Raji (cell line): ENCODE results near the gene MAGEA11.

Source experiments
- POLR2A ChIP-seq: IDR thresholded peaks from 2 replicates; pipeline ENCODE4 v1.6.1; 2011; ENCODE audit warnings: low read depth, low read length, control low read depth; ENCODE audit not compliant: insufficient read depth

Gene MAGEA11

DNA sequence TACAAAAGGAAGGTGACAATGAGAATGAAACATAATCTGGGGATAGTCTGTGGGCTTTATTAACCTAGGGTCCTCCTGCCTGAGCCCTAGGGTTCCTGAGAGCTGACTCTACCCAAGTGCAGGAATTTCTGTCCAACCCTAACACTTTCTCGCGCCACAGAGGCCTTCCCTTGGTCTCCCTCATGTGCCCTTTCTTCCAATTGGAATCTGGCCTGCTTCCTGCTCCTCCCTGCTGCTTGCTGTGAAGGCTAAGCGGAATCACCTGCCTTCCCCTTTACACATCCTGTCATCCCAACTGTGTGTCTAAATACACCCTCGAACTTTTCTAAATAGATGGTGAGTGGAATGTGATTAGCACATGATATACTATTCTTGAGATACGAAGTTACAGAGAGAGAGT lies 5.9 kb downstream of the MAGEA11 start:
- no peak for TF ChIP-seq POLR2A

DNA sequence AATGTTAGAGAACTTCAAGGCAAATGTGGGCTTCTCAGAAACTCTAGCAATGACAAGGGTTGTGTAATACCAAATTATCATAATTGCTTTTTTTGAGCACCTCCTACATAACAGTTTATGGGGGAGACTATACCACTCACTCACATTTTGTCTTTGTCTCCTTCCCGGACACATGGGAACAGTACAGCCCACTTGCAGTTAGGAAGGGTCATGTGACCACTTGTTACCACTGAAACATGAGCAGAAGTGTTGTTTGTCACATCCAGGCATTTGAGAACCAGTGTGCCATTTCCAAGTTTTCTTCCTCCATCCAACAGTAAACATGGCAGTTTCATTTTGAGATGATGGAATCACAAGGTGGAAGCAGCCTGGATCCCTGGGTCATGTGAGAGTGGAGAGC lies 6.9 kb downstream of the MAGEA11 start:
- no peak for TF ChIP-seq POLR2A

DNA sequence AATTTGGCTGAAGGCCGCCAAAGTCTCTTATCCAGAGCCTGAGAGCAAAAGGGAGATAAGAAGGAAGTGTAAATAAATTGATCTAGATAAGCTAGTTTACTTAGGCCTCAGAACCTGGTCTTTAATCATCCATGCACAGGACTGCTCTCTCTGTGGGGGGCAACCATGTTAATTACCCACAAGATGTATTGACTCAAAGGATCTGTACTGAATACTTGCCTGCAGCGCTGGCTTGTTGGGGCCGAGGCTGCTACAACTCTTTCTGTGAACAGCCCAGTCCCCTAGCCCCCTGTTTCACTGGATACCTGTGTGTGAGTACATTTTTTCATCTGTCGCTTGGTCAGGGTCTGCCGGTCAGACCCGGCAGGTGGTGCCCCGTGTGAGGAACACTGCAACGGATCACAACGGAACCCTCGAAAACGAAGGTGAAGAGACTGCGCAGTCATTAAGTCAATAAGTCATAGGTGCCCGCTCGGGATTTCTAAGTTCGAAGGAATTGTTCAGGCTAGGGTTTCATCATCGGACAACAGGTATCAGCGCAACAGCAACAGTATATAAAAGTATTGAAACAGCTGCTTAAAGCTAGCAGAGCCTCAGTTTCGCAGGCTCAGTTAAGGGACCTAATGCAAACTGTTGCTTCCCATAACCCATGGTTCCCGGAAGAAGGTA lies 8.3 kb downstream of the MAGEA11 start:
- no peak for TF ChIP-seq POLR2A

DNA sequence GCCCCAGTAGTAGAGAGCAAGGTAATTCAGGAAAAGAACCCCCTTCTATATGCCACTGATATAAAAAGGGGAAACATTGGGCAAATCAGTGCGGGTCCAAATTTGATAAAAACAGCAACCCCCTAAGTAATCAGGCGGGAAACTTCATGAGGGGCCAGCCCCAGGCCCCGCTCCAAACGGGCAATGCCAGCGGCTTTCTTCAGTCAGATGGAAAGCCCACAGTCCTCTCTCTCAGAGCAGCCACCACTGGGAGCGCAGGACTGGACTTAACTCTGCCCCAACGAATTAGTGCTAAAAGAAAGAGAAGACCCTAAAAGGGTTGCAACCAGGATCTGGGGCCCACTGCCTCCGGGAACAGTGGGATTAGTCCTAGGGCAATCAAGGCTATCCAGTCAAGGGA lies 9.9 kb downstream of the MAGEA11 start:
- no peak for TF ChIP-seq POLR2A

DNA sequence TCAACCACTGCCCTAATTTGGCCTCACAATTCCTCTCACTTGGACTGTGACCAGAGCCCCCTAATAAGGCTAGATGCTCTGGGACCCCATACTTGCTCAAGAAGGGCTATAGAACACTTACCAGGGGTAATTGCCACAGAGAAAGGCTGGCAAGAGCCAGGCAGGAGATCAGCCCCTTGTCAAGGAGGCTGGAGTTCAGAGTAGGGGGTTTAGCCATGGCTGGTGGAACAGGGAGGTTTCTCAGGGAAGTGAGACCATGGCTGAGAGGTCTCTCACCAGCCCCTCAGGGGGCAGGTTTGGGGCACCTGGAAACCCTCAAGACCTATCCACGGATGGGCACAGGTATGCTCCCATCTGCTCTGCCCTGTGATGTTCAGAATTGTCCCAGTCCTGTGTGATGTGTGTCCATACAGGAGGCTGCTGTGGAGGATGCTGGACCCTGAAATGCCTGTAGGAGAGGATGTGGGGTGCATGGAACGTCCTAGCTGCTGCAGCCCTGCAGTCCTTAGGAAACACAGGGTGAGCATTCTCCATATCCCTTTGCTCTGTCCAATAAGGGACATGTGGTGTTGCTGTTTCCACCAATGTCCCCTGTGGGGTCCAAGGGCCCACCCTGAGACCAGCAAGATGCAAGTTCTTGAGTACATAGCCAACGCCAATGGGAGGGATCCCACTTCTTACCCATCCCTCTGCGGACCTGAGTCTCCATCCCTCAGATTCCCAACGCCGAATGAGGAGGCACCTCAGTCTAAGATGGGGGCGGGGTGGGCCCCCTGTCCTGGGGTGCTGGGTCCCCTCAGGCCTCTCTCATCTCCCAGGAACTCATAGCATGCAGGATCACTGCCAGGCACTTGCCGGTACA lies 45.6 kb downstream of the MAGEA11 start:
- TF ChIP-seq POLR2A, result no peak

DNA sequence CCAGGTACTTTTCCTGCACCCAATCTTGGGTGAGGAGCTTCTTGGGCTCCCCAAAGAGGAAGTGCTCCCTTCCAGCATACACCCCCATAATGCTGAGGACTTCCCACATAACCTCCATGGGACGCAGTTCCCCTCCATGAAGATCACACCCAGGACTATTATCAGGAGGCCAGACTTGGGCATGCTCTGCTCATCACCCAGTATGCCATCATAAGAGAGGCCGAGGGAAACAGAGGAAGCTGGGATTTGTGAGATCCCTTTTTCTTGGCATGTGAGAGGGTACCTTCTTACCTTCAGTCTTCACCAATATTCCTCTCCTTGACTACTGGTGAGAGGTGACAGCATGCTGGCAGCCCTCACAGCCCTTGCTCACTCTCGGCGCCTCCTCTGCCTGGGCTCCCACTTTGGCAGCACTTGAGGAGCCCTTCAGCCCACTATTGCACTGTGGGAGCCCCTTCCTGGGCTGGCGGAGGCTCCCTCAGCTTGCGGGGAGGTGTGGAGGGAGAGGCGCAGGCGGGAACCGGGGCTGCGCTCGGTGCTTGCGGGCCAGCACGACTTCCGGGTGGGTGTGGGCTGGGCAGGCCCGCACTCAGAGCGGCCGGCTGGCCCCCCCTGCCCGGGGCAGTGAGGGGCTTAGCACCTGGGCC lies 46.3 kb downstream of the MAGEA11 start:
- no peak for TF ChIP-seq POLR2A

DNA sequence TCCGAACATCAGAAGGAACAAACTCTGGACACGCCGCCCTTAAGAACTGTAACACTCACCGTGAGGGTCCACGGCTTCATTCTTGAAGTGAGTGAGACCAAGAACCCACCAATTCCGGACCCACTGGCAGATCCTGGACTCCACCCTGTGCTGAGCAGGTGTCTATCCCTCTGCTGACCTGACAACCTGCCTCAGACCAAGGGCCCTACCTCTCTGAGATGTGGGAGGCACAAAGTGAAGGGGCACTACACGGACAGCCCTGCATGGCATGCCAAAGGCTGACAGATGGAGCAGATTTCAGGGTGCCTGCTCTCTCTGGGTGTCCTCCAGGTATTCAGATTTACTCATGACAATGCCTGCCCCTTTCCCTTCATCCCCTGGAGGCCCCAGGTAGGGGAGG lies 48.0 kb downstream of the MAGEA11 start:
- no peak for TF ChIP-seq POLR2A

DNA sequence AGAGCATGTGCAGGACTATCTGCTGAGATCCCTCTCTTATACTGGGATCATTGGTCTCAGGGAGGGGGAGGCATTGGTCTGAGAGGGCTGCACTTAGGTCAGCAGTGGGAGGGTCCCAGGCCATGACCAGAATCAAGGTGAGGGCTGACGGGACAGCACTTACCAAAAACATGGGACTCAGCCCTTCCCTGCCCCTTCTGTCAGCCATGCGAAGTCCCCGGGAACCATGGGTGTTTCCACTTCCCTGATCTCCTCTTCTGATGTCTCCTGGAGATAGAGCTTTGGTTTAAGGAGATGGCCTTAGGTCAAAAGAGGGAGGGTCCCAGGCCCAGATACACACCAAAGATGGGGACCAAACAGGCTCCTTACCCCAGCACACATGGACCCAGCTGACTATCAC lies 49.1 kb downstream of the MAGEA11 start:
- TF ChIP-seq POLR2A, result no peak

DNA sequence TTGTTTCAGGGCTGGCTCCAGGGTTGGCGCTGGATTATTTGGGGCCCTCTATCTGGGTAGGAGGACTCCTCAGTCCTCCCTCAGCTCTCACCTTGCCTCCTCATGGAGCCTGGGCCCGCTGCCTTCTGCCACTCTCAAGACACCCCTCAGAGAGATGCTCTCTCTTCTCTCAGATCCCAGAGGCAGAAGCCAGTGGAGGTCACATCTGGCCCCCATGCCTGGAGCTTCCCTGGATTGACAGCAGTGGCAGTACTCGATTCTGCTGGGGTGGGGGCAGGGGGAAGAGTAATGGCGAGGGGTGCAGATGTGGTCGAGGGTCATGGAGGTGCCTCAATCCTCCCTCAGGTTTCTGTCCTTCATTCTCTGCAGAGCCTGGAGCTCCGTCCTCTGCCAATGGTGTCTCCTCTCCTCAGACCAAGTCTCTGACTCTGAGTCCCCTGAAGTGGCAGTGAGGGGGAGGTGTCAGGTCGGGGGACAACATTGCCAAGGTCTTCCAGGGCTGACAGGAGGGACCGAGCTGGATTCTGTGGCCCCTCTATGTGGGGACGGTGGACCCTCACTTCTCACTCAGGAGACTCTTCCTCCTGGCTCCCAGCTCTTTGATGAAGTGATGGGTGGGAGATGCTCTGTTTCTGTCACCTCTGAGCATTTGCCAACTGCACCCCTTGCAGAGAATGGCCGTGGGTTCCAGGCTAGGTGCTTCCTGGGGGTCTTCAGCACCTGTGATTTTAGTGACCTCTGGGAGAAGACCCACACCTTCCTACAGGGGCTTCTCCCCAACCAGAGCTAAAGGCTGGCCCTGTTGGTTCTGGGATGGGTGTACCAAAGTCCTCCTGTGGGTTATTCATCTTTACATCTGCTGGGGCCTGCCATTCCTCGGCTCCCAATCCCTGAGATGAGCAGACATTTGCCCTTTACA lies 51.1 kb downstream of the MAGEA11 start:
- TF ChIP-seq POLR2A, result no peak
